Progenitor cell of endocrine pancreas (in vitro differentiated cells): Measurements from ENCODE around the gene BCKDK. TPM values are rescaled to one million over a fixed set of nuclear protein-coding genes. Genes with fewer than 3 reads are reported as not detected.
A peak's percentile ranks its signal among the peaks of the same experiment; 100 is the strongest.

ENCODE experiments used
- DNase-seq: peaks from one replicate; pipeline ENCODE4 v3.0.0; 2021; ENCODE audit warnings: low spot score; ENCODE audit not compliant: unreplicated experiment
- H3K27ac Mint-ChIP-seq: 2 replicates; pipeline ENCODE4 v1.8.0; 2021; ENCODE audit warnings: mild to moderate bottlenecking, moderate library complexity, mixed read lengths
- H3K27me3 Mint-ChIP-seq: 2 replicates; pipeline ENCODE4 v1.8.0; 2021; ENCODE audit warnings: mixed read lengths
- H3K36me3 Mint-ChIP-seq: 2 replicates; pipeline ENCODE4 v1.8.0; 2022; ENCODE audit warnings: mixed read lengths; ENCODE audit not compliant: insufficient read depth
- H3K4me1 Mint-ChIP-seq: 2 replicates; pipeline ENCODE4 v1.8.0; 2021; ENCODE audit warnings: low read depth, mixed read lengths
- H3K4me3 Mint-ChIP-seq: 2 replicates; pipeline ENCODE4 v1.8.0; 2021; ENCODE audit warnings: low read depth, mild to moderate bottlenecking, moderate library complexity, mixed read lengths
- H3K9me3 Mint-ChIP-seq: 2 replicates; pipeline ENCODE4 v1.8.0; 2021; ENCODE audit warnings: low read depth, mixed read lengths
- CTCF ChIP-seq: fragments of 200-600 bp; sonication (generic); IDR thresholded peaks from one replicate; pipeline ENCODE4 v1.5.0; 2021; ENCODE audit warnings: antibody characterized with exemption, mild to moderate bottlenecking; ENCODE audit not compliant: unreplicated experiment
- total RNA-seq: library from RNA; stranded (reverse); gene quantifications from 2 replicates; pipeline ENCODE4 v1.2.1, GENCODE V29; 2021

The BCKDK gene
- total RNA-seq, 1 donor from 2014 or later: 41.7 TPM

GRCh38 chr16:31117384-31118222, 9.4 kb downstream of the BCKDK start, which contains the start of gene KAT8:
TSS of gene KAT8 (plus strand) at chr16:31117664. CDS start at chr16:31117682, 18 bp downstream.
- H3K27ac Mint-ChIP-seq: peak within 1 kb of the TSS; percentile 96
- DNase-seq: peak; percentile 92
- H3K4me3 Mint-ChIP-seq: peak within 1 kb of the TSS; percentile 85
- no peaks in the 10 kb centered on the region for H3K9me3 Mint-ChIP-seq
- peaks cover 13% of the 10 kb centered on the region for H3K36me3 Mint-ChIP-seq
- TF ChIP-seq CTCF: no peak
- H3K4me1 Mint-ChIP-seq: peaks cover 11% of the 10 kb centered on the region
- no peaks in the 10 kb centered on the region for H3K27me3 Mint-ChIP-seq

- no peaks in the 10 kb centered on the region for H3K27me3 Mint-ChIP-seq
- H3K36me3 Mint-ChIP-seq: peaks cover 13% of the 10 kb centered on the region
- TF ChIP-seq CTCF: no peak
- H3K4me3 Mint-ChIP-seq: peak overlapping the region; percentile 85
- no peaks in the 10 kb centered on the region for H3K9me3 Mint-ChIP-seq
- peaks cover 11% of the 10 kb centered on the region for H3K4me1 Mint-ChIP-seq
- no peak for DNase-seq
- peak overlapping the region; percentile 96 for H3K27ac Mint-ChIP-seq
Observed at GRCh38 chr16:31118223-31119155, 10.3 kb downstream of the BCKDK start.

- Mint-ChIP-seq H3K27ac (no peak overlapping the region), H3K4me1 (peaks cover 11% of the 10 kb centered on the region), H3K27me3 (no peaks in the 10 kb centered on the region), H3K36me3 (peaks cover 13% of the 10 kb centered on the region), H3K4me3 (no peak overlapping the region), H3K9me3 (no peaks in the 10 kb centered on the region)
- no peak for DNase-seq
- no peak for TF ChIP-seq CTCF
Observed at GRCh38 chr16:31120129-31120528, 11.9 kb downstream of the BCKDK start.

- Mint-ChIP-seq H3K4me3 (no peak overlapping the region), H3K27me3 (no peaks in the 10 kb centered on the region), H3K9me3 (no peaks in the 10 kb centered on the region), H3K4me1 (peaks cover 6% of the 10 kb centered on the region), H3K36me3 (peaks cover 13% of the 10 kb centered on the region), H3K27ac (peak overlapping the region; percentile 60)
- no peak for TF ChIP-seq CTCF
- no peak for DNase-seq
Observed at GRCh38 chr16:31125844-31126243, 17.7 kb downstream of the BCKDK start.

GRCh38 chr16:31127182-31127581, 19.0 kb downstream of the BCKDK start:
- no peak overlapping the region for H3K27ac Mint-ChIP-seq
- no peak for DNase-seq
- no peaks in the 10 kb centered on the region for H3K9me3 Mint-ChIP-seq
- H3K27me3 Mint-ChIP-seq: no peaks in the 10 kb centered on the region
- H3K4me3 Mint-ChIP-seq: no peak overlapping the region
- H3K36me3 Mint-ChIP-seq: peaks cover 13% of the 10 kb centered on the region
- no peak for TF ChIP-seq CTCF
- peaks cover 15% of the 10 kb centered on the region for H3K4me1 Mint-ChIP-seq
